ES-I3 (cell line): Measurements from ENCODE around the gene DENND6B.

Source experiments
- H3K36me3 ChIP-seq: 2 replicates; pipeline ENCODE4 v1.6.1; 2013; ENCODE audit warnings: mild to moderate bottlenecking, low read length, control low read depth, moderate library complexity; ENCODE audit not compliant: insufficient read depth
- H3K4me1 ChIP-seq: 2 replicates; pipeline ENCODE4 v1.6.1; 2013; ENCODE audit warnings: mild to moderate bottlenecking, control low read depth, low read length; ENCODE audit not compliant: insufficient read depth
- H3K9ac ChIP-seq: 2 replicates; pipeline ENCODE4 v1.6.1; 2013; ENCODE audit warnings: low read depth, mild to moderate bottlenecking, low read length, moderate library complexity
- H3K9me3 ChIP-seq: 2 replicates; pipeline ENCODE4 v1.6.1; 2013; ENCODE audit warnings: mild to moderate bottlenecking, low read length, moderate library complexity; ENCODE audit not compliant: control insufficient read depth, insufficient read depth

Gene DENND6B

DNA sequence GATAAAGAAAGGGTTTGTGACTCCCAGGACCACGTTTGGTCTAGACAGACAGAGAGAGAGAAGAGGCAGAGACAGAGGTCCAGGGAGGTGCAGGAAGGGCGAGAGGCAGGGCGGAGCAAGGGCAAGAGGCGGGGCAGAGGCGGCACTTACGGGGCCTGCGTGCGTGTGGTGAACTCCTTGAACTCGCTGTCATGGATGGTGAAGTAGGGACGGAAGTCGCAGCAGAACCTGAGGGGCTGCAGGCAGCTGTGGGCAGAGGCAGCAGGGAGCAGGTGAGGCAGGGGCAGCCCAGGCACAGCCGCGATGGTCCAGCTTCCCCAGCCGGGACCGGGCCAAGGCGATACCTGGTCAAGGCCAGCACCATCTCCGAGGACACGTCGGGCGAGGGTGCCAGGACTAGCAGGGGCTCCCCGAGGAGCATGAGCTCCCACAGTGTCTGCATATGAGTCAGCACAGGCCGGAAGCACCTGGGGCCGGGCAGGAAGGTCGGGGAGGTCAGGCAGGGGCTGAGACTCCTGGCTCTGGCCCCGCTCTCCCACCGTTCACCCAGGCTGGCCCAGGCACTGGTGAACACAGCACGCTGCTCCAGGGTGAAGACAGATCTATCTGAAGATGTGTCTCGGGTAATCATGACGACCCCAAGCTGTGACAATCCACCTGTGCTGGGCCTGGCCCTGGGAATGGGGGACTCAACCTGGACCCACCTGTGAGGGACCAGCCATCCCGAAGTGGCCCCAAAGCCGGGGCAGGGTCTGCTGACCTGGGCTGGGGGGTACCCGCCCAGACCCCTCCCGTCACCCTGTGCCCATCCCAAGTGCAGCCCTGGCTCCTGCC is 12.1 kb downstream of the DENND6B start:
- no peaks in the 10 kb centered on the region for H3K36me3 ChIP-seq
- H3K4me1 ChIP-seq: peaks cover 5% of the 10 kb centered on the region; the same call in 1 of the 2 replicates
- no peaks in the 10 kb centered on the region for H3K9me3 ChIP-seq
- H3K9ac ChIP-seq: peak overlapping the region; percentile 16; the same call in 1 of the 2 replicates

DNA sequence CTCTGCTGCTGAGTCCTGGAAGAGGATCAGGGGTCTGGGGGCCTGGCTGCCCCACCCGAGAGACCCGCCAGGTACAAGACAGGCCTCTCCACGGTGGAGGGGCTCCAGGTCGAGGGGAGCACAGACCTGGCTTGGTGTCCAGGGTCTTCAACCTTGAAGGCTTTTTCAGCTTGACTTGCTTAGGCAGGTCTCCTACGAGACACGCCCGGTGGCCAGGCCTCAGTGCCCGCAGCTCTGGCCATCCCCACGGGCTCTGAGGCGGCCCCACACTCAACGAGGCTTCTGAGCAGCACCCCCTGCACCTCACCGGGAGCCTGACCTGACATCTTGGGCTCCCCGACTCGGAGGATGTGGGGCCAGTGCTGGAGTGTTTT is 12.7 kb downstream of the DENND6B start:
- Histone ChIP-seq H3K9ac (peak overlapping the region; percentile 16; the same call in 1 of the 2 replicates), H3K9me3 (no peaks in the 10 kb centered on the region), H3K36me3 (no peaks in the 10 kb centered on the region), H3K4me1 (peaks cover 6% of the 10 kb centered on the region; the same call in 1 of the 2 replicates)

DNA sequence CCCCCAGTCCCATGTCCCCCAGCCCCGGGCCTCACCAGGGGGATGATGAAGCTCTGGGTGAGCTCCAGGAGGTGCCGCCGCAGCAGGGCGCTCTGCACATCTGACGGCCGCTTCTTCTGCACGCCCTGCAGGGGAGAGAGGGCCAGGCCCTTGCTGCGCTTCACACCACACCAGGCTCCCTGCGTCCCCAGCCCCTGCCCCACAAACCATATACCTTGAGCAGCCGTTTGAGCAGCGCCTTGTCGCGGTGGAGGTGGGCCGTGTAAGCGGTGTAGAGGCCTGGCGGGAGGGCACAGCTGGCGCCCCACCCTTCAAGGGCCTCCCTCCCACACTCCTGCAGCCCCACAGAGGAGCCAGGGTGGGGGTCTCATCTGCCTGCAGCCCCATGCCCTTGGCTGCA is 13.2 kb downstream of the DENND6B start:
- no peak overlapping the region for H3K9ac ChIP-seq
- H3K4me1 ChIP-seq: peaks cover 10% of the 10 kb centered on the region; the same call in 1 of the 2 replicates
- H3K36me3 ChIP-seq: no peaks in the 10 kb centered on the region
- no peaks in the 10 kb centered on the region for H3K9me3 ChIP-seq

DNA sequence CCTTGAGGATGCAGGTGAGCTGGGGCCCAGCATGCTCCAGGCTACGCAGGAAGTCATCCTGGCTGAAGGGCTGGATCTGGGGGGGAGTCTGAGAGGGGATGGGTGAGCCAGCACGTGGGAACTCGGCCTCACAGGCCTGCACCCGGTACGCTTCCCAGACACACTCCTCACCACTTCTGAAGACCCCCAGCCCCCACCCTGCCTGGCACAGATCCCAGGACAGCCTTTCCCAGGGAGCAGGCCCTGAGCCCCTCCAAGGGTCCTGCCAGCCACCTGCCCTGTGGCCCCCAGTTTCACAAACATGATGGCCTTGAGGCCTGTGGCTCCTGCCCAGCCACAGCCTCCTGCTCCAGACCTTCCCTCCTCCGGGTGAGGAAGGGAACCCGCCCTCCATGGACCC is 13.8 kb downstream of the DENND6B start:
- Histone ChIP-seq H3K36me3 (no peaks in the 10 kb centered on the region), H3K9ac (no peak overlapping the region), H3K4me1 (peaks cover 14% of the 10 kb centered on the region; the same call in 1 of the 2 replicates), H3K9me3 (no peaks in the 10 kb centered on the region)

DNA sequence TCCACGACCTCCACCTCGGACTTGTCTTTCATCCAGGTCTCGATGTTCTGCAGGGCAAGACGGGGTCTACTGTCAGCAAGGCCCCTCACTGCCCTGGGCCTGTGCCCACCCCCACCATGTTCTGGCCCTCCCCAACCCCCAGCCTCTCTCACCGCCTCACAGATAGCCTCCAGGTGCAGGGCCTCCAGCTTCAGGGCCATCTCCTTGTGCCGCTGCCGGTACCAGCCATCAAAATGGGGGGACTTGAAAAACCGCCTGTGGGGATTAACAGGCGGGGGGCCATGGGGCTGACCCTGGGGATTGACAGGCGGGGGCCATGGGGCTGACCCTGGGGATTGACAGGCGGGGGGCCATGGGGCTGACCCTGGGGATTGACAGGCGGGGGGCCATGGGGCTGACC is 14.4 kb downstream of the DENND6B start:
- H3K9ac ChIP-seq: no peak overlapping the region
- H3K36me3 ChIP-seq: no peaks in the 10 kb centered on the region
- H3K4me1 ChIP-seq: peaks cover 16% of the 10 kb centered on the region; the same call in 1 of the 2 replicates
- no peaks in the 10 kb centered on the region for H3K9me3 ChIP-seq

DNA sequence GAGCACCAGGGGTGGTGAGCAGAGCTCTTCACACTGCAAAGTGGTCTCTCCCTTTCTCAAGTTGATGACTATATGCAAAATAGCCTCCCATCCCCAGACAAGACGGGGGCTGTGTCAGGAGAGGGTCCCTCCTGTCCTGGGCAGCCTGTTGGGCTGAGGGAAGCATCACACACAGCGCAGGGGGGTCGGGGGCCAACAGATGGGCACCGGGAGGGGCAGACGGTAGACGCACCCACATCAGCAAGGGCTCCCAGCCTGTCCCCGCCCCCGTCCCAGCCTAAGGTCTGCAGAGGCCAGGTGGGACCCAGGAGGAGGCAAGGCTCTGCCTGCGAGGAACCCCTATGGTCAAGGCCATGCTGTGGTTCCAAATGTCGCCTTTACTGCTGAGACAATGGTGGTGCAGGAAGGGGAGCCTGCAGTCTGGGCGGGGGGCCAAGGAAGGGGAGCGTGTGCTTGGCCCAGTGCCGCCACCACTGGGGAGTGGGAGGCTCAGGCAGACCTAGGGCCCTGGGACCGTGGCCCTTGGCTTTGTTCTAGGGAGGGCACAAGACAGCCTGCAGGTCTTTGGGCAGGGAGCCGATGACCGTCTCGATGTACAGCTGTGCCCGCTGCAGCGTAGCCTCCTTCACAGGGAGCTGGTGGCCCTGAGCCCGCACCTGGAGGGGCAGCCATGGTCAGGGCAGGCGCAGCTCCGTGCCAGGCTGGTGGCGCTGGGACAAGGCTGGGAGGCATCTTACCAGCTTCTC is 15.0 kb downstream of the DENND6B start:
- no peak overlapping the region for H3K9ac ChIP-seq
- peaks cover 16% of the 10 kb centered on the region; the same call in 1 of the 2 replicates for H3K4me1 ChIP-seq
- H3K9me3 ChIP-seq: no peaks in the 10 kb centered on the region
- H3K36me3 ChIP-seq: no peaks in the 10 kb centered on the region

DNA sequence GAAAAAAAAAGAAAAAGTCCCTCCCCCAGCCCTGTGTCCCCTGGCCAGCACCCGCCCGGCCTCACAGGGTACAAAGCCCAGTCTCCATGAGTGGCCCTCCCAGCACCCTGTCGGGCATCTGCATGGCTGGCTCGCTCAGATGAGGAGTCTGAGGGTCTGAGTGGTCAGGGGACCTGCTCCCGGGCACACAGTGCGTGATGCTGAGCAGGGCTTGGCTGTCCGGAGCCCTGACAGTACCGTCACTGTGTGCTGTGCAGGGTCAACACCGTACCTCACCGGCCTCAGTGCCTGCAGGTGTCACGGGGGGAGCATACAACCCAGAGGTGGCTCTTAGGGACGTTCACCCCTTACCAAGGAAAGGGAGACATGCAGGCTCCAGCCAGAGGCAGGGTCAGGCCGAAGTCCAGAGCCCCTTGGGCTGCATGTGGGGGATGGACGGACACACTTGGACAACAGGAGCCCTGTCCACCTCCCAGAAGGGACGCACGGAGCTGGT is 15.8 kb downstream of the DENND6B start:
- Histone ChIP-seq H3K9me3 (no peaks in the 10 kb centered on the region), H3K9ac (no peak overlapping the region), H3K4me1 (peaks cover 17% of the 10 kb centered on the region; the same call in 1 of the 2 replicates), H3K36me3 (no peaks in the 10 kb centered on the region)

DNA sequence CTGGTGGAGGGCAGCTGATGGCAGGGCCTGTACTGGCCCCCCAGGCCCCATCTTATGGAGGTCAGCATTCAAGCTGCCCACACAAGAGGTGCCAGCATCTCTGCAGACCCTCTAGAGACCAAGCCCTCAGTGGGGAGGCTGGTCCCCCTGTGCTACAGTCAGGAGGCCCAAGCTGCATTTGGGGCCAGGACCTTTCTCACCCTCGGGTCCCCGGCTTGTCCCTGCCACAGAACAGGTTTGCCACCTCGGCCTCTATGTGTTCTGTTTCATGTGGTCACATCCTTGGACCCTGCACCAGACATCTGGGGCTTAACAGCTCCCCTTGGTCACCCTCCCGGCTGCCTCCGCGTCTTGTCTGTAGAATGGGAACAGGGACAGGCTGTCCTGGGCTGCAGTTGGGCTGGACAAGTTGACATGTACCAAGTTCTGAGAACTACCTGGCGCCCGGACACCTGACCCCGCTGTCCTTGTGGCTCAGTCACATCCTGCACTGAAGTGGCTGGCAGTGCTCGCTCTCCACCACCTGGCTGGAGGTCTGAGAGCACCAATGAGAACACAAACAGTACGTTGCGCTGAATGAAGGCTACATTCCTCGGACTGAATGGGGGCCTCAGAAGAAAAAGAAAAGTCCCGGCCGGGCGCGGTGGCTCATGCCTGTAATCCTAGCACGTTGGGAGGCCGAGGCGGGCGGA is 16.6 kb downstream of the DENND6B start:
- Histone ChIP-seq H3K36me3 (no peaks in the 10 kb centered on the region; the same call in 1 of the 2 replicates), H3K4me1 (peaks cover 20% of the 10 kb centered on the region; the same call in 1 of the 2 replicates), H3K9me3 (no peaks in the 10 kb centered on the region), H3K9ac (no peak overlapping the region)

DNA sequence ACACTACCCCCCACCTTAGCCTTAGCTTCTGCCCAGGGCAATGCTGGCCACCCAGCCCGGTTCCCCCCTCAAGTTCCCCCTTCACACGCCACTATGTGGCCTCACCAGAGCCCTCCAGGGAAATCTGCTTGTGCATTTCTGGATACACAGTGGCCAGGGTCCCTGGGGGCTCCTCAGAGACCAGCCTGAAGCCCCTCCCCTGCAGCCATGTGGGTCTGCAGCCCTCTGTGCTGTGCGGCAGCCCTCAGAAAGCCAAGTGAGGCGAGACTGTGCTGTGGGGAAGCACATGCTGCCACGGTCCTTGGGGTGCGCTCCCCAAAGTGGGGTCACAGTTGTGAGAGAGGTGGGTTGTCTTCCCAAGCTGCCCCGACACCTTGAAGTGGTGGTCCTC is 17.2 kb downstream of the DENND6B start:
- peaks cover 24% of the 10 kb centered on the region; the same call in 1 of the 2 replicates for H3K4me1 ChIP-seq
- H3K9me3 ChIP-seq: no peaks in the 10 kb centered on the region
- H3K9ac ChIP-seq: no peak overlapping the region
- H3K36me3 ChIP-seq: no peaks in the 10 kb centered on the region; the same call in 1 of the 2 replicates

DNA sequence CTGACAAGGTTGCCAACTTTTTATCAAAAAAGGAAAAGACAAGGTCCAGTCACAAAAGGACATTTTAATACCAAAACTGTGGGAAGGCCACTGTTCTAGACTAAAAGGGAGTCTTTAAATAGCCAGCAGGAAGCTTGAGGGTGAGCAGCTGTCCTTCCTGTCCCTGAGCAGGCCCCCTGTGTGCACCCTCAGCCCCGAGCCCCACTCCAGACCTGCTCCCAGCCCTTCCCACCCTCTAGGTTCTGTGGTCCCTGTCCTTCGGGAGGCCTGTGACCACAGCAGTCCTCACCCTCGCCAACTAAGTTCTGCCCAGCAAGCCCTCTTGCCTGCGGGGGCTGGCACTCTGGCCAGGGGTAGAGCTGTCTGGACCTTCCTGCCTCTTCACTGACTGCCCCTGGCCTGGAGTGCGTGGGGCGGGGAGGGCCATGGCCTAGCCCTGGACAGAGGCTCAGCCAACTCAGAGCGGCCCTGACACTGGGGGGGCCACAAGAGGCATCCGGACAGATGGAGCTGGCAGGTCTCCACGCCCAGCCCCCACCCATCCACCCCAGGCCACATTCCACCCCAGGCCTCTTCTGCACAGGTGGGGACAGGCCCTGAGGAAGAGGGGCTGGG is 17.7 kb downstream of the DENND6B start:
- Histone ChIP-seq H3K4me1 (peaks cover 25% of the 10 kb centered on the region; the same call in 1 of the 2 replicates), H3K9ac (no peak overlapping the region), H3K36me3 (no peaks in the 10 kb centered on the region; the same call in 1 of the 2 replicates), H3K9me3 (no peaks in the 10 kb centered on the region)

DNA sequence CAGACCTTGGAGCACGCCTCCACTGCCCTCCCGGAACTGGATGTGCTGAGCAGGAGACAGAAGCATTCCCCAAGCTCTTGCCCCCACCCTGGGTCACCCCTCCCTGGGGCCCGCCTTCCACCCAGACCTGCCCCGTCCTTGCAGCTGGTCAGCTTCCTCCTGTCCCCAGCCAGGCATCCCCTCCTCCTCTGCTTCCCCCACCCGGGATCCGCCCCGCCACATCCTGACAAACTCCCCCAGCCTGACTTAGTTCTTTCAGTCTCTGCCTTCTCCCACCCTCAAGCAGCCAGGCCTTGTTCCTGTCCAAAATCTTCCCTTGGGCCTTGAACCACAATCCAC is 18.2 kb downstream of the DENND6B start:
- no peaks in the 10 kb centered on the region; the same call in 1 of the 2 replicates for H3K36me3 ChIP-seq
- no peak overlapping the region for H3K9ac ChIP-seq
- H3K4me1 ChIP-seq: peaks cover 23% of the 10 kb centered on the region; the same call in 1 of the 2 replicates
- H3K9me3 ChIP-seq: no peaks in the 10 kb centered on the region

DNA sequence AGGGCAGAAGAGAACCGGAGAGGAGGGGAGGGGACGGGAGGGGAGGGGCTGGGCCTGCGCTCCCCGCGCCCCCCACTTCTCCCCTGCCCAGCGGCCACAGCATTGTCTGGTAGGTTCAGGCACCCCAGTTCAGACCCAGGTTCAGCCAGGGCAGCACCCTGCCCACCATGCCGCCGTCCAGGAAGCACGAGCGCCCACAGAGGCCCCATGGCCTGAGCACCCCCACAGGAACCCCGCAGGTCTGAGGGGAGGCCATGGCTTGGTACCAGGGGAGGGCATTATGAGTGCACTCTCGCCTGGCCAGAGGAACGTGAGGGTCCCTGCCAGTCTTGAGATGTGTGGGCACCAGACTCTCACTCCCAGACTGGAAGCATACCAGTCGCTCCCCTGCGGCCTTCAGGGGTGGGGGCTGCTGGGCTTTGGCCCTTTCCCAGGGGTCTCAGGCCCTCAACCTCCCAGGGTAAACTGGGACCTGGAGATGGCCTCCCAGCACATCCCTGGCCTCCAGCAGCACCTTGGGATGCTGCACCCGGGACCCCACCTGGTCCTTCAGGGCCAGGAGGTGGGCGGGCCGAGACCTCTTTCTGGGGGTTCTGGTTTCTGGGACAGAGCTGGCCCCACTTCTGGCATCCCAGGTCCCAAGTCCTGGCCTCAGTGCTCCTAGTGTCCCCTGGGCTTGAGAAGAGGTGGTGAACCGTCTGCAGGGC is 18.8 kb downstream of the DENND6B start:
- Histone ChIP-seq H3K9ac (no peak overlapping the region), H3K4me1 (peaks cover 23% of the 10 kb centered on the region; the same call in 1 of the 2 replicates)

More for the DNA sequence above, 18.8 kb downstream of the DENND6B start:
- Histone ChIP-seq H3K36me3 (no peaks in the 10 kb centered on the region; the same call in 1 of the 2 replicates), H3K9me3 (no peaks in the 10 kb centered on the region)
